Activated T-helper 2 cell treated with anti-CD3 and anti-CD28 coated beads, Interferon-gamma antibody, Interleukin-2, Interleukin-4, amounts not matched to agents 10 μg/mL and 5 μg/mL and 100 μg/mL, durations not matched to agents 14 hours and 24 hours and 36 hours (primary cell): ENCODE data around the gene TMEM30B. TPM values are rescaled to one million over a fixed set of nuclear protein-coding genes. Genes with fewer than 3 reads are reported as not detected.
"Not testable (repeated sequence)": the region's sequence is repeated elsewhere in the genome, so short reads cannot be mapped to it uniquely, and the experiment has no call there.

ENCODE experiments used
- DNase-seq: peaks from one replicate; pipeline ENCODE4 v3.0.0; 2021; ENCODE audit warnings: low spot score
- H3K27ac Mint-ChIP-seq: one replicate; pipeline ENCODE4 v1.8.0; 2021; ENCODE audit warnings: mixed read lengths
- H3K27me3 Mint-ChIP-seq: one replicate; pipeline ENCODE4 v1.8.0; 2021; ENCODE audit warnings: low read depth, mixed read lengths
- H3K36me3 Mint-ChIP-seq: one replicate; pipeline ENCODE4 v1.8.0; 2021; ENCODE audit warnings: low read depth, mixed read lengths
- H3K4me1 Mint-ChIP-seq: one replicate; pipeline ENCODE4 v1.8.0; 2021; ENCODE audit warnings: low read depth, mixed read lengths
- H3K4me3 Mint-ChIP-seq: one replicate; pipeline ENCODE4 v1.8.0; 2021; ENCODE audit warnings: low read depth, mild to moderate bottlenecking, moderate library complexity, mixed read lengths
- H3K9me3 Mint-ChIP-seq: one replicate; pipeline ENCODE4 v1.8.0; 2021; ENCODE audit warnings: mixed read lengths
- intact Hi-C: fragments of 100-400 bp; cut with micrococcal nuclease; formaldehyde crosslinking; loops from one replicate; pipeline ENCODE4 v1.15.1; 2023
- total RNA-seq: library from RNA; stranded (reverse); gene quantifications from 2 replicates; pipeline ENCODE4 v1.2.3, GENCODE V29; 2022

TMEM30B gene
- total RNA-seq, 1 donor from 2014 or later = 0.66 TPM

- H3K4me1 Mint-ChIP-seq = peaks cover 23% of the 10 kb centered on the region
- DNase-seq = no peak
- H3K4me3 Mint-ChIP-seq = peak overlapping the region; percentile 67
- H3K27ac Mint-ChIP-seq = no peak overlapping the region
- intact Hi-C loops = loop anchor here (2.0 to 10.0 kb wide), 3 partner anchors 24 to 444 kb away; partner anchors contain the start of gene SNAPC1
- peaks cover 33% of the 10 kb centered on the region for H3K36me3 Mint-ChIP-seq
- no peaks in the 10 kb centered on the region for H3K9me3 Mint-ChIP-seq
- H3K27me3 Mint-ChIP-seq = no peaks in the 10 kb centered on the region
Measured at GRCh38 chr14:61320806-61321384, 39.8 kb upstream of the TMEM30B start.

- H3K9me3 Mint-ChIP-seq, H3K27me3 Mint-ChIP-seq, DNase-seq, H3K4me3 Mint-ChIP-seq, H3K27ac Mint-ChIP-seq: not testable (repeated sequence)
- peaks cover 25% of the 10 kb centered on the region for H3K36me3 Mint-ChIP-seq
- peaks cover 16% of the 10 kb centered on the region for H3K4me1 Mint-ChIP-seq
- intact Hi-C loops = loop anchor here (2.0 to 10.0 kb wide), 3 partner anchors 23 to 445 kb away; partner anchors contain the start of gene SNAPC1
Measured at GRCh38 chr14:61320170-61320569, 39.0 kb upstream of the TMEM30B start.

- H3K27ac Mint-ChIP-seq = no peak overlapping the region
- intact Hi-C loops = loop anchor here (2.0 to 10.0 kb wide), 3 partner anchors 23 to 445 kb away; partner anchors contain the start of gene SNAPC1
- no peaks in the 10 kb centered on the region for H3K27me3 Mint-ChIP-seq
- H3K4me3 Mint-ChIP-seq = no peak overlapping the region
- peaks cover 23% of the 10 kb centered on the region for H3K36me3 Mint-ChIP-seq
- peaks cover 11% of the 10 kb centered on the region for H3K4me1 Mint-ChIP-seq
- peaks cover 4% of the 10 kb centered on the region for H3K9me3 Mint-ChIP-seq
- no peak for DNase-seq
Measured at GRCh38 chr14:61319706-61320105, 38.6 kb upstream of the TMEM30B start.

- peaks cover 10% of the 10 kb centered on the region for H3K9me3 Mint-ChIP-seq
- no peak overlapping the region for H3K4me3 Mint-ChIP-seq
Measured at GRCh38 chr14:61319086-61319485, 37.9 kb upstream of the TMEM30B start.

GRCh38 chr14:61315313-61315712 is 34.2 kb upstream of the TMEM30B start:
- Mint-ChIP-seq H3K4me3 (no peak overlapping the region), H3K9me3 (peaks cover 27% of the 10 kb centered on the region), H3K27ac (no peak overlapping the region), H3K27me3 (no peaks in the 10 kb centered on the region), H3K4me1 (no peaks in the 10 kb centered on the region), H3K36me3 (peaks cover 27% of the 10 kb centered on the region)
- no peak for DNase-seq
- intact Hi-C loops = no loop called here

More at GRCh38 chr14:61319086-61319485, 37.9 kb upstream of the TMEM30B start:
- Mint-ChIP-seq H3K27ac (no peak overlapping the region), H3K36me3 (peaks cover 24% of the 10 kb centered on the region), H3K4me1 (peaks cover 8% of the 10 kb centered on the region), H3K27me3 (no peaks in the 10 kb centered on the region)
- no peak for DNase-seq
- intact Hi-C loops = no loop called here

- H3K27ac Mint-ChIP-seq, H3K4me3 Mint-ChIP-seq, intact Hi-C loops, H3K4me1 Mint-ChIP-seq, DNase-seq, H3K27me3 Mint-ChIP-seq: not testable (repeated sequence)
- Mint-ChIP-seq H3K9me3 (peaks cover 48% of the 10 kb centered on the region), H3K36me3 (peaks cover 45% of the 10 kb centered on the region)
Measured at GRCh38 chr14:61308701-61309100, 27.6 kb upstream of the TMEM30B start.

GRCh38 chr14:61308198-61308597 is 27.1 kb upstream of the TMEM30B start:
- Mint-ChIP-seq H3K9me3 (peaks cover 44% of the 10 kb centered on the region), H3K4me1 (peaks cover 3% of the 10 kb centered on the region), H3K4me3 (no peak overlapping the region), H3K27me3 (no peaks in the 10 kb centered on the region), H3K36me3 (peaks cover 41% of the 10 kb centered on the region), H3K27ac (no peak overlapping the region)
- no peak for DNase-seq
- intact Hi-C loops = no loop called here

GRCh38 chr14:61304688-61305087 is 23.6 kb upstream of the TMEM30B start:
- H3K4me3 Mint-ChIP-seq = no peak overlapping the region

GRCh38 chr14:61300754-61301153 is 19.6 kb upstream of the TMEM30B start:
- intact Hi-C loops = no loop called here
- no peaks in the 10 kb centered on the region for H3K27me3 Mint-ChIP-seq
- no peak for DNase-seq
- H3K4me1 Mint-ChIP-seq = peaks cover 35% of the 10 kb centered on the region
- H3K9me3 Mint-ChIP-seq = peaks cover 8% of the 10 kb centered on the region
- peaks cover 8% of the 10 kb centered on the region for H3K36me3 Mint-ChIP-seq
- H3K27ac Mint-ChIP-seq = no peak overlapping the region
- no peak overlapping the region for H3K4me3 Mint-ChIP-seq

More at GRCh38 chr14:61304688-61305087, 23.6 kb upstream of the TMEM30B start:
- Mint-ChIP-seq H3K9me3 (peaks cover 25% of the 10 kb centered on the region), H3K36me3 (peaks cover 25% of the 10 kb centered on the region), H3K27me3 (no peaks in the 10 kb centered on the region), H3K27ac (no peak overlapping the region), H3K4me1 (peaks cover 9% of the 10 kb centered on the region)
- no peak for DNase-seq
- intact Hi-C loops = no loop called here

GRCh38 chr14:61300209-61300608 is 19.1 kb upstream of the TMEM30B start:
- Mint-ChIP-seq H3K9me3 (peaks cover 3% of the 10 kb centered on the region), H3K27me3 (no peaks in the 10 kb centered on the region), H3K36me3 (peaks cover 4% of the 10 kb centered on the region), H3K4me3 (no peak overlapping the region), H3K27ac (no peak overlapping the region), H3K4me1 (peaks cover 36% of the 10 kb centered on the region)
- DNase-seq = no peak
- intact Hi-C loops = no loop called here

- Mint-ChIP-seq H3K4me1 (peaks cover 36% of the 10 kb centered on the region), H3K36me3 (peaks cover 4% of the 10 kb centered on the region), H3K9me3 (no peaks in the 10 kb centered on the region), H3K27ac (no peak overlapping the region), H3K4me3 (no peak overlapping the region), H3K27me3 (no peaks in the 10 kb centered on the region)
- no peak for DNase-seq
- intact Hi-C loops = loop anchor here (5.0 kb wide), 1 partner anchor 523 kb away; no protein-coding TSS in a partner anchor
Measured at GRCh38 chr14:61298824-61299223, 17.7 kb upstream of the TMEM30B start.

- intact Hi-C loops = loop anchor here (2.0 to 5.0 kb wide), 3 partner anchors 23 to 525 kb away; partner anchors contain the start of gene PRKCH
- Mint-ChIP-seq H3K36me3 (peaks cover 4% of the 10 kb centered on the region), H3K4me3 (no peak overlapping the region), H3K4me1 (peaks cover 36% of the 10 kb centered on the region), H3K27ac (no peak overlapping the region), H3K9me3 (no peaks in the 10 kb centered on the region), H3K27me3 (no peaks in the 10 kb centered on the region)
- no peak for DNase-seq
Measured at GRCh38 chr14:61297581-61297980, 16.4 kb upstream of the TMEM30B start.

- DNase-seq = no peak
- H3K27me3 Mint-ChIP-seq = no peaks in the 10 kb centered on the region
- H3K36me3 Mint-ChIP-seq = peaks cover 4% of the 10 kb centered on the region
- no peak overlapping the region for H3K27ac Mint-ChIP-seq
- peaks cover 36% of the 10 kb centered on the region for H3K4me1 Mint-ChIP-seq
- H3K4me3 Mint-ChIP-seq = no peak overlapping the region
- intact Hi-C loops = loop anchor here (2.0 to 5.0 kb wide), 3 partner anchors 24 to 525 kb away; partner anchors contain the start of gene PRKCH
- no peaks in the 10 kb centered on the region for H3K9me3 Mint-ChIP-seq
Measured at GRCh38 chr14:61296719-61297502, 15.8 kb upstream of the TMEM30B start.
